OCI-LY7 (cell line): ENCODE measurements around the gene OFD1.

Source experiments
- EZH2phosphoT487 ChIP-seq: fragments of 200-600 bp; sonication (generic); IDR thresholded peaks from 2 replicates; pipeline ENCODE4 v1.6.1; 2018; ENCODE audit warnings: low read depth, borderline replicate concordance, mild to moderate bottlenecking, mixed run types, antibody characterized with exemption, low read length, moderate library complexity, mixed read lengths
- TF ChIP-seq, protein P1 (sequence below): fragments of 200-600 bp; sonication (generic); conservative IDR thresholded peaks from 2 replicates; pipeline ENCODE4 v1.5.1; 2014; ENCODE audit warnings: mild to moderate bottlenecking, antibody characterized with exemption, low read length, moderate library complexity, mixed read lengths

DNA sequence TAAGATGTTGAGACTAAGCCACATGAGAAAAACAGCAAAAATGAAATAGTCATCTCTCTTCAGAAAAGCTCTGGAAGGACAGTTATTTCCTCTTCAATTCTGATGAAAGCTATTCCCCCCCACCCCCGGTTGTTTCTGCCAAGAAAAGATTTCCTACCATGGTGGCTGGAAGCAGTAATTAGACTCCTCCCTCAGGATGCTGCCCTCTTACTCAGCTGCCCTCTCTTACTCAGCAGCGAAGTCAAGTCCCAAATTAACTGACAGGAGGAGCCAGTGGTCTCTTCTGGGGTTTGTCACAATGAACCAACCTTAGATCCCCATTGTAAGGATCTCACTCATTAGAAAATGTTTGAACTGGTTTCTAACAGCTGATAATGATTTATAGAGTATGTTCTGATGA, 44.4 kb downstream of the OFD1 start:
- TF ChIP-seq EZH2phosphoT487 = no peak
- TF ChIP-seq, protein P1, sequence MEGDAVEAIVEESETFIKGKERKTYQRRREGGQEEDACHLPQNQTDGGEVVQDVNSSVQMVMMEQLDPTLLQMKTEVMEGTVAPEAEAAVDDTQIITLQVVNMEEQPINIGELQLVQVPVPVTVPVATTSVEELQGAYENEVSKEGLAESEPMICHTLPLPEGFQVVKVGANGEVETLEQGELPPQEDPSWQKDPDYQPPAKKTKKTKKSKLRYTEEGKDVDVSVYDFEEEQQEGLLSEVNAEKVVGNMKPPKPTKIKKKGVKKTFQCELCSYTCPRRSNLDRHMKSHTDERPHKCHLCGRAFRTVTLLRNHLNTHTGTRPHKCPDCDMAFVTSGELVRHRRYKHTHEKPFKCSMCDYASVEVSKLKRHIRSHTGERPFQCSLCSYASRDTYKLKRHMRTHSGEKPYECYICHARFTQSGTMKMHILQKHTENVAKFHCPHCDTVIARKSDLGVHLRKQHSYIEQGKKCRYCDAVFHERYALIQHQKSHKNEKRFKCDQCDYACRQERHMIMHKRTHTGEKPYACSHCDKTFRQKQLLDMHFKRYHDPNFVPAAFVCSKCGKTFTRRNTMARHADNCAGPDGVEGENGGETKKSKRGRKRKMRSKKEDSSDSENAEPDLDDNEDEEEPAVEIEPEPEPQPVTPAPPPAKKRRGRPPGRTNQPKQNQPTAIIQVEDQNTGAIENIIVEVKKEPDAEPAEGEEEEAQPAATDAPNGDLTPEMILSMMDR = no peak
